NB4 (cell line): ENCODE results near the gene PHF24.
"Not testable (repeated sequence)": the region's sequence is repeated elsewhere in the genome, so short reads cannot be mapped to it uniquely, and the experiment has no call there.

ENCODE experiments used
- DNase-seq: peaks from one replicate; pipeline ENCODE4 v3.0.0; 2010; ENCODE audit warnings: low read depth
- H3K4me3 ChIP-seq: one replicate; pipeline ENCODE4 v1.5.1; 2011; ENCODE audit warnings: mild to moderate bottlenecking, low read depth, low read length, moderate library complexity
- MAX ChIP-seq: IDR thresholded peaks from 2 replicates; pipeline ENCODE4 v1.6.1; 2011; ENCODE audit warnings: low read depth, low read length
- MYC ChIP-seq: IDR thresholded peaks from 2 replicates; pipeline ENCODE4 v1.6.1; 2011; ENCODE audit warnings: low read depth, low read length
- POLR2A ChIP-seq: IDR thresholded peaks from 2 replicates; pipeline ENCODE4 v1.6.1; 2011; ENCODE audit warnings: mild to moderate bottlenecking; ENCODE audit not compliant: insufficient read length; ENCODE audit errors: extremely low read depth
- TF ChIP-seq, protein P1 (sequence below): IDR thresholded peaks from one replicate; pipeline ENCODE4 v1.5.1; 2012; ENCODE audit warnings: low read depth, low read length

Gene PHF24

DNA sequence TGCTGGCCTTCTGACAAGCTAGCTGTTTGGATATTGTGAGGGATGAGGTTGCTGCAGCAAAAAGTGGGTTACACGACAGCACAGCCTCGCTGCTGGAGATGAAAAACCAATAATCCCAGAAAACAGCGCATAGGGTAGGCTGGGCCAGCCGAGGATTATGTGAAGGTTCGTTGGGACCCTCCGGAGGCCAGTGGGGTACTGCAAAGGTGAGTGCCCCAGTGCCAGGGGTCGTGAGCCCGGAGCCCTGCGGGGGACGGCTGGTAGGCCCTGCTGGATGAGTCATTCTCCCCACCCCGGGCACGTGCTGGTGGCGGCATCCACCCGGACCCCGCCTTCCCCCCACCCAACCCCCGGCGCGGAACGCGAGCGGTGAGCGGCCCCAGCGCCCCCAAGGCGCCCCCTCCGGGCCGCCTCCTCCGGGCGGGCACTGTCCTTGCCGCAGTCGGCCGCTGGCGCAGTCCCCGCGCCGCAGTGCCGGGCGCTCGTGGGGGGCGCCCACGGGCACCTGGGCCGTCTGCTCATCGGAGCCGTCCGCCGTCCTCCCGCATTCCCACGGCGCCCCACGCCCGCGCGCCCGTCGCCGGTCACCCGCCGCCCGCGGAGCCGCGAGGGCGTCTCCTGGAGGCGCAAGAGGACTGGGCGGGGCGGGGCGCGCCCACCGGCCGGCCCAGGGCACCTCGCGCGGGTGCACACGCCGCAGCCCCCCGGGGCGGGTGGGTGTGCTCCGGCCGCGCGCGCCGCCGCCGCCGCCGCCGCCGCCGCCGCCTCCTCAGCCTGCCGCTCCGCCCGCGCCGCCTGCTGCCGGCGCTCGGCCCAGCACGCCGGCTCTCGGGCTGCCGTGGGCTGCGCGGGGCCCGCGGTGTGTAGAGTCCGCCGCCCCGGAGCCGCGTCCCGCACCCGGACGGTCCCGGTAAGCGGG lies at the start of gene PHF24:
Gene PHF24, plus strand, starts transcription at position 794 of the 919 bp plus-strand sequence. CDS start 13,014 bp downstream, outside the sequence.
- TF ChIP-seq MAX = no peak
- no peak for DNase-seq
- no peak within 1 kb of the TSS for H3K4me3 ChIP-seq

DNA sequence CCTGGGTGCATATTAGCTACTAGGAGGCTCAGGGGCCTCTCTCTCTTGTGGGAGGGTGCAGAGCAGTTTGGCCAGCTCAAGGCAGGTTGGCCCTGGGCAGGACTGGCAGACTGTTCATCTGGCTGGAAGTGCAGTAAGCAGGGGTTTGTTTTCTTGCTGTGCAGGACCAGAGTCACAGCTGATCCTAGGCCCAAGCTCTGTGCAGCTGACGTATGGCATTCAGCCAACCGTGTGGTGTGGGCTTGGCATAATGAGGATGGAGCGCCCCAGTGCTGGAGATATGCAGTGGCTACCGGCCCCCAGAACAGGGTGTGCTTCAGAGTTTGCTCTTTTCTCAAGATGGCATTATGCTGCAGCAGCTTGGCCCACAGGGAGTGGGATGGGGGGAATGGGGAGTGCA lies 31.0 kb upstream of the PHF24 start:
- TF ChIP-seq, protein P1, sequence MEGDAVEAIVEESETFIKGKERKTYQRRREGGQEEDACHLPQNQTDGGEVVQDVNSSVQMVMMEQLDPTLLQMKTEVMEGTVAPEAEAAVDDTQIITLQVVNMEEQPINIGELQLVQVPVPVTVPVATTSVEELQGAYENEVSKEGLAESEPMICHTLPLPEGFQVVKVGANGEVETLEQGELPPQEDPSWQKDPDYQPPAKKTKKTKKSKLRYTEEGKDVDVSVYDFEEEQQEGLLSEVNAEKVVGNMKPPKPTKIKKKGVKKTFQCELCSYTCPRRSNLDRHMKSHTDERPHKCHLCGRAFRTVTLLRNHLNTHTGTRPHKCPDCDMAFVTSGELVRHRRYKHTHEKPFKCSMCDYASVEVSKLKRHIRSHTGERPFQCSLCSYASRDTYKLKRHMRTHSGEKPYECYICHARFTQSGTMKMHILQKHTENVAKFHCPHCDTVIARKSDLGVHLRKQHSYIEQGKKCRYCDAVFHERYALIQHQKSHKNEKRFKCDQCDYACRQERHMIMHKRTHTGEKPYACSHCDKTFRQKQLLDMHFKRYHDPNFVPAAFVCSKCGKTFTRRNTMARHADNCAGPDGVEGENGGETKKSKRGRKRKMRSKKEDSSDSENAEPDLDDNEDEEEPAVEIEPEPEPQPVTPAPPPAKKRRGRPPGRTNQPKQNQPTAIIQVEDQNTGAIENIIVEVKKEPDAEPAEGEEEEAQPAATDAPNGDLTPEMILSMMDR = no peak
- no peak for TF ChIP-seq MYC
- H3K4me3 ChIP-seq = no peak overlapping the region
- DNase-seq = no peak

DNA sequence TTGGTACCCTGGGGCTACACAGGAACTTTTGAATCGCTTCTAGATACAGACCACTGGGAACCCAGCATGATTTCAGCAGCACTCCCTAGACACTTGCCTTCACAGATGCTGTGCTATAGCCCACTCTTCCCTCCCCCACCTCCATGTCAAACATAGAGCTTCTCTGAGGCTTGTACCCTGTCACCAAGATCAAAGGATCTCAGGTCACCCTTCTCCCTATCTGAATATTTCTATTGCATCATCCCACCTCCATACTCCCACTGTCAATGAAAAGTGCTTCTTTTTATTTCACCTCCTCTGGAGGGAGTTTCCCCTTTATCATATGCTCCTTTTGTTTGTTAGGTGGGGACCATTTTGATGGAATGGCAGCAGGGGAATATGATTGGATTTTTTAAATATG lies 29.2 kb upstream of the PHF24 start:
- no peak for DNase-seq
- no peak for TF ChIP-seq POLR2A
- TF ChIP-seq, protein P1 = no peak
- H3K4me3 ChIP-seq = no peak overlapping the region

- no peak overlapping the region for H3K4me3 ChIP-seq
- no peak for TF ChIP-seq MAX
- TF ChIP-seq, protein P1 = peak; percentile 99
- peak; percentile 66 for DNase-seq
Measured at GRCh38 chr9:34929506-34930102, 28.5 kb upstream of the PHF24 start.

DNA sequence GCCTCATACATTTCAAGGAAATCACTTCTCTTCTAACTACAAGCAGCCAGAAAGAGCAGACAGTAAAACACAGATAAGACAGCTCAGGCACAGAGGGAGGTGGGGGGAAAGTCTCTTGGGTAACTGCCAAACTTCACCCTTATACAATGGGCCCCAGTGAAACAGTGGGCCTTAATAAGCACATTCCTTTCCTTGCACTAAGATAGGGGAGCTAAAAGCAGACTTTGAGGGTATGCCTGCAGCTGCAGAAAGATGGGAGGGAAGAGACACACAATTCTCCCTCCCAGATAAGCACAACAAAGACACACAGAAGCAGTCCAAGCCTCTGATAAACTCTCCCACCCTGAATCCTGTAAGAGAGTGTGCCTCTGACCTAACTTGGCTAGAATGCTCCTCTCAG lies 18.1 kb upstream of the PHF24 start:
- DNase-seq, H3K4me3 ChIP-seq: not testable (repeated sequence)

DNA sequence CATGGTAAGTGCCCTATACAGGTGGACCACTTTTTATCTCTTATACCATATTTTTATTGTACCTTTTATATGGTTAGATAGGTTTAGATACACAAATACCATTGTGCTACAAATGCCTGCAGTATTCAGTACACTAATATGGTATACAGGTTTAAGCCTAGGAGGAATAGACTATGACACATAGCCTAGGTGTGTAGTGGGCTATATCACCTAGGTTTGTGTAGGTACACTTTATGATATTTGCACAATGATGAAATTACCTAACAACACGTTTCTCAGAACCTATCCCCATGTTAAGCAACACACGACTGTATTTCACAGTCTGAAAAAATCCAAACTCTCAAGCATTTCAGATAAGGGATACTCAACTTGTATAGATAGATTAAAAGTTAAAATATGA lies 9.6 kb upstream of the PHF24 start:
- TF ChIP-seq, protein P1 = no peak
- TF ChIP-seq MAX (no peak), MYC (no peak), POLR2A (no peak)
- DNase-seq = no peak

DNA sequence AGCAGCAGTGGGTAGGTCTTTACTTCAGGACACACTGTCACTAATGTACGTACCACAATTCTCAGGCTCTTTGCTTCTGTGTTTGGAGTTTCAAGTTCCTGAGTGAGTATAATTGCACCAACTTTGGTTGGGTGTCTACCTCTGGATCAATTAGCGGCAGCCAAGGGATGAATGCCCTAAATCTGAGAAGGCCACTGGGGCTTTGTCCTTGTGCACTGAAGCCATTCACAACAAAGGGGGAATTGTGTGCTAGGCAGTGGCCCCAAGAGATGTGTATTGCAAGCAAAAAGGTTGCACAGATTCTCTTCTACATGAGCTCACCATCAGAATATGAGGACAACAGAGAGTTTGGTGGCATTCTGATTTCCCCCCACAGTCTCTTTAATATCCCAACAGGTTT lies 3.9 kb upstream of the PHF24 start:
- no peak overlapping the region for H3K4me3 ChIP-seq
- DNase-seq = no peak
- TF ChIP-seq MYC = no peak
- TF ChIP-seq, protein P1 = no peak
- TF ChIP-seq MAX = no peak
- no peak for TF ChIP-seq POLR2A

More for the DNA sequence above, 9.6 kb upstream of the PHF24 start:
- H3K4me3 ChIP-seq = no peak overlapping the region

- not testable (repeated sequence) for DNase-seq, H3K4me3 ChIP-seq
Measured at GRCh38 chr9:34956066-34956465, 2.0 kb upstream of the PHF24 start.
